ENCODE results near the gene C6orf47. TPM values are rescaled to one million over a fixed set of nuclear protein-coding genes. Genes with fewer than 3 reads are reported as not detected.

Gene C6orf47
- total and polyA plus RNA-seq, 2 of the 8 experiments (the other 6 are each of a cell fraction or from before 2014, with no cell fraction given): 4.7 to 14.6 TPM

DNA sequence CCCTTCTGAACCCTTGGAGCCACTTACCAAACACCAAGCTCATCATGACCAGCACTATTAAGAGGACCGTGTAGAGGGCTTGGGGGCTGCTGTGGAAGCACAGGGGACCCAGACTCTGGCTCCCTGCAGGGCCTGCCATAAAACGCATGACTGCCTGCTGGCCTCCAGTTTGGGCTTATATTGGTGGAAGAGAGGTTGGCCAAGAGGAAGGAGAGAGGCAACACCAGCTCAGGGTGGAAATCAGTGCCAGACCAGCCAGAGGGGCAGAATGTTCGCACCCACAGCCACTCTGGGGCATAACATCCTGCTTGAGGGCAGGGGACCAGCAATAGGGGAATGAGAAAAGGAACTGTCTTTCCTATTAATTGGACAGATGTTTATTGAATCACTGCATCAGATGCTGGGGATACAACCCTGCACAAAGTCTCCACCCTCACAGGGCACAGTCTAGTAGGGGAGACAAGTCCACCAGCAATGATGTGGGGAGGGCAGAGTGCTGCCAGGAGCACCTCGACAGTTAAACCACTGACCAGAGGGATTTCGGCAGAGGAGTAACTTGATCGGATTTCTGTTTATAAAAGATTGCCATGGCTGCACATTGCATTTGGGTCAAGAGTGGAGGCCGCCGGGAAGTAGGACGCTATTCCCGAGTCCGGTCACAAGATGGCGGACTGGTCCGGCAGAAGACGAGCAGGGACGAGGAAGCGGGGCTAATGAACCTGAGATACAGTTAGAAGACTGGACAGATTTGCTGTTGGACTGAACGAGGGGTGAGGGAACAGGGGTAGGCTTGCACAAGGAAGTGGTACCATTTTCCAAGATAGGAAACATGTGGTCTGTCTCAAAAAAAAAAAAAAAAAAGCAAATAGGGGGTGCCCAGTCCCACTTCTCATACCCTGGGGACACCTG is 19.9 kb upstream of the C6orf47 start, which contains the start of gene LY6G5C:
LY6G5C (minus strand) TSS at position 842 of the 909 bp plus-strand sequence; CDS start at position 148, 694 bp downstream.
- H3K4me1 ChIP-seq (replicated peaks in 1 of 4; ENCODE audit: control insufficient read depth in 3 of 4, insufficient read depth in 4 of 4, low read length in 3 of 4): peaks cover 0 to 10% (median 7%) of the 10 kb centered on the region in 4 experiments; a peak in 5 of 7 replicates
- H3K79me1 ChIP-seq (ENCODE audit: low read depth, low read length): no peaks in the 10 kb centered on the region
- no peak within 1 kb of the TSS for H3K4ac ChIP-seq (replicated peaks; ENCODE audit: insufficient read length, low read depth, low read length)
- peak within 1 kb of the TSS; percentile 11 to 84 for H3K4me2 ChIP-seq (ENCODE audit: insufficient read depth in 1 of 2, low read depth in 2 of 2, low read length in 2 of 2)
- no peak within 1 kb of the TSS for H2AK5ac ChIP-seq (ENCODE audit: low read depth, low read length)
- H3K9ac ChIP-seq (replicated peaks in 1 of 4; ENCODE audit: extremely low read depth in 1 of 4, low read depth in 3 of 4, low read length in 3 of 4): no peak within 1 kb of the TSS; a peak in 1 of 7 replicates
- H3K4me3 ChIP-seq (ENCODE audit: extremely low read depth in 1 of 4, insufficient read depth in 2 of 4, low read depth in 3 of 4, low read length in 4 of 4): peak within 1 kb of the TSS; percentile 22 to 70 (median 60)
- H3K23me2 ChIP-seq (ENCODE audit: low read depth, low read length): peaks cover 11% of the 10 kb centered on the region; the same call in 1 of the 2 replicates
- no peak within 1 kb of the TSS for H3K23ac ChIP-seq (ENCODE audit: insufficient read length)
- peak within 1 kb of the TSS; percentile 39 for H4K8ac ChIP-seq (ENCODE audit: extremely low read depth, insufficient read depth, low read length)
- peak within 1 kb of the TSS; percentile 9; the same call in 1 of the 2 replicates for H2BK12ac ChIP-seq (ENCODE audit: low read depth, low read length)
- WGBS, 2 experiments (ENCODE audit: extremely low coverage in 1 of 2, insufficient coverage in 1 of 2, insufficient read length in 1 of 2, insufficient replicate concordance in 2 of 2, low coverage in 1 of 2, low lambda C conversion rate in 2 of 2, missing lambda C conversion rate in 1 of 2): 21% methylated on average over 17 of the region's 17 CpGs; no CpG with 5 or more reads in 1 of the 2 experiments
- peak within 1 kb of the TSS; percentile 72; the same call in 1 of the 2 replicates for H2BK15ac ChIP-seq (ENCODE audit: low read length)
- H4K91ac ChIP-seq (replicated peaks; ENCODE audit: insufficient read length, low read length): no peak within 1 kb of the TSS
- H3K79me2 ChIP-seq (ENCODE audit: control insufficient read depth in 1 of 2, insufficient read depth in 2 of 2, low read length in 2 of 2): no peaks in the 10 kb centered on the region
- peak within 1 kb of the TSS; percentile 15; the same call in 1 of the 2 replicates for H2AFZ ChIP-seq (ENCODE audit: low read length)
- peak within 1 kb of the TSS; percentile 35; the same call in 1 of the 2 replicates for H2BK5ac ChIP-seq (ENCODE audit: low read depth, low read length)
- H4K20me1 ChIP-seq (replicated peaks in 1 of 2; ENCODE audit: control insufficient read depth in 1 of 2, insufficient read depth in 2 of 2, low read length in 2 of 2): no peaks in the 10 kb centered on the region
- H3K27ac ChIP-seq (ENCODE audit: low read depth, low read length): no peak within 1 kb of the TSS
- H3K18ac ChIP-seq (ENCODE audit: extremely low read depth, low read length): no peak within 1 kb of the TSS
- no peak within 1 kb of the TSS for H3K14ac ChIP-seq (ENCODE audit: insufficient read length)
- no peak within 1 kb of the TSS; the same call in 1 of the 2 replicates for H2BK20ac ChIP-seq (ENCODE audit: low read length)
- H4K5ac ChIP-seq (ENCODE audit: insufficient read length, low read depth, low read length): no peak within 1 kb of the TSS
- ChIA-PET POLR2A (ENCODE audit: partially characterized antibody) (interaction anchor here (0.8 to 2.5 kb wide), 15 partner anchors 8 to 150 kb away, joined by 3 to 20 read pairs (median 3); partner anchors contain the start of genes CLIC1, CSNK2B, DDAH2 and GPANK1), CTCF (ENCODE audit: partially characterized antibody) (interaction anchor here (0.6 to 2.6 kb wide), 30 partner anchors 9 to 151 kb away, joined by 3 to 11 read pairs (median 4); partner anchors contain the start of genes C6orf47, LY6G5B, LY6G6D and VARS1)
- peak within 1 kb of the TSS; percentile 33 for H3K56ac ChIP-seq (replicated peaks; ENCODE audit: insufficient read length, low read depth, low read length)
- no peak within 1 kb of the TSS for H2BK120ac ChIP-seq (replicated peaks; ENCODE audit: low read depth, low read length)
- FAIRE-seq: no peak
- peaks cover 3 to 13% (median 12%) of the 10 kb centered on the region in 4 experiments; a peak in 6 of 7 replicates for H3K27me3 ChIP-seq (replicated peaks in 1 of 4; ENCODE audit: control insufficient read depth in 3 of 4, extremely low read depth in 1 of 4, insufficient read depth in 3 of 4, low read length in 3 of 4)
- H3K9me3 ChIP-seq (ENCODE audit: insufficient read depth in 2 of 2, low read depth in 1 of 2, low read length in 1 of 2): no peaks in the 10 kb centered on the region
- peak in 1 of 2 experiments; percentile 79 for DNase-seq (ENCODE audit: low read depth in 1 of 2, low spot score in 2 of 2)
- H3K36me3 ChIP-seq (ENCODE audit: control insufficient read depth in 2 of 4, insufficient read depth in 4 of 4, low read length in 3 of 4): no peaks in the 10 kb centered on the region
- TF ChIP-seq RBBP5 (IDR thresholded peaks at IDR 0.05; ENCODE audit: borderline replicate concordance, low read depth, low read length) (0 out of 2 replicates have a peak, but pooled peaks have one; percentile 41), PHF8 (conservative IDR thresholded peaks at IDR 0.05; ENCODE audit: low read depth, low read length) (no peak), RNF2 (IDR thresholded peaks at IDR 0.05; ENCODE audit: borderline replicate concordance, low read depth, low read length, missing control alignments, poor library complexity, severe bottlenecking) (no peak), SIN3A (conservative IDR thresholded peaks at IDR 0.05 in 1 of 2, IDR thresholded peaks at IDR 0.05 in 1 of 2; ENCODE audit: low read depth in 1 of 2, low read length in 2 of 2) (peak in 1 of 2 experiments; percentile 84; a peak in 2 of 4 replicates)
- TF ChIP-seq, protein P1, sequence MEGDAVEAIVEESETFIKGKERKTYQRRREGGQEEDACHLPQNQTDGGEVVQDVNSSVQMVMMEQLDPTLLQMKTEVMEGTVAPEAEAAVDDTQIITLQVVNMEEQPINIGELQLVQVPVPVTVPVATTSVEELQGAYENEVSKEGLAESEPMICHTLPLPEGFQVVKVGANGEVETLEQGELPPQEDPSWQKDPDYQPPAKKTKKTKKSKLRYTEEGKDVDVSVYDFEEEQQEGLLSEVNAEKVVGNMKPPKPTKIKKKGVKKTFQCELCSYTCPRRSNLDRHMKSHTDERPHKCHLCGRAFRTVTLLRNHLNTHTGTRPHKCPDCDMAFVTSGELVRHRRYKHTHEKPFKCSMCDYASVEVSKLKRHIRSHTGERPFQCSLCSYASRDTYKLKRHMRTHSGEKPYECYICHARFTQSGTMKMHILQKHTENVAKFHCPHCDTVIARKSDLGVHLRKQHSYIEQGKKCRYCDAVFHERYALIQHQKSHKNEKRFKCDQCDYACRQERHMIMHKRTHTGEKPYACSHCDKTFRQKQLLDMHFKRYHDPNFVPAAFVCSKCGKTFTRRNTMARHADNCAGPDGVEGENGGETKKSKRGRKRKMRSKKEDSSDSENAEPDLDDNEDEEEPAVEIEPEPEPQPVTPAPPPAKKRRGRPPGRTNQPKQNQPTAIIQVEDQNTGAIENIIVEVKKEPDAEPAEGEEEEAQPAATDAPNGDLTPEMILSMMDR (IDR thresholded peaks at IDR 0.05; ENCODE audit: control extremely low read depth in 1 of 3, insufficient read depth in 1 of 3, low read depth in 1 of 3, low read length in 3 of 3): peak; percentile 78 to 85 (median 83)
